Activated CD8-positive, alpha-beta T cell treated with anti-CD3 and anti-CD28 coated beads for 36 hours (primary cell): ENCODE data around the gene IRF1. TPM values are rescaled to one million over a fixed set of nuclear protein-coding genes. Genes with fewer than 3 reads are reported as not detected.
A peak's percentile ranks its signal among the peaks of the same experiment; 100 is the strongest.

Experiments
- ATAC-seq: fragments of 200-7000 bp; cut with Tn5 transposase; one replicate; pipeline ENCODE4 v1.10.0; 2021; ENCODE audit warnings: mild to moderate bottlenecking, moderate library complexity
- CTCF ChIA-PET: fragments of 350-600 bp; sonication (Branson Sonifier 250); formaldehyde crosslinking; loops from one replicate; lab custom pipeline; 2021; ENCODE audit warnings: antibody characterized with exemption; lab: Charles Lee
- POLR2A ChIA-PET: fragments of 350-600 bp; sonication (Branson Sonifier 250); formaldehyde crosslinking; loops from one replicate; lab custom pipeline; 2021; ENCODE audit warnings: antibody characterized with exemption; lab: Charles Lee
- DNase-seq: peaks from one replicate; pipeline ENCODE4 v3.0.0-alpha.2; 2020
- H3K27ac Mint-ChIP-seq: one replicate; pipeline ENCODE4 v1.8.0; 2021; ENCODE audit warnings: mild to moderate bottlenecking, mixed read lengths
- H3K27me3 Mint-ChIP-seq: one replicate; pipeline ENCODE4 v1.8.0; 2021; ENCODE audit warnings: mixed read lengths
- H3K36me3 Mint-ChIP-seq: one replicate; pipeline ENCODE4 v1.8.0; 2021; ENCODE audit warnings: low read depth, mixed read lengths
- H3K4me1 Mint-ChIP-seq: one replicate; pipeline ENCODE4 v1.8.0; 2021; ENCODE audit warnings: low read depth, mixed read lengths
- H3K4me3 Mint-ChIP-seq: one replicate; pipeline ENCODE4 v1.8.0; 2021; ENCODE audit warnings: mild to moderate bottlenecking, moderate library complexity, mixed read lengths
- H3K9me3 Mint-ChIP-seq: one replicate; pipeline ENCODE4 v1.8.0; 2021; ENCODE audit warnings: mixed read lengths
- CTCF ChIP-seq: fragments of 200-600 bp; IDR thresholded peaks from one replicate; pipeline ENCODE4 v1.8.0; 2022; ENCODE audit warnings: antibody characterized with exemption, mild to moderate bottlenecking
- intact Hi-C: fragments of 100-400 bp; cut with micrococcal nuclease; formaldehyde crosslinking; loops from one replicate; pipeline ENCODE4 v1.10.0; 2022
- total RNA-seq, 2 experiments: library from RNA; stranded (reverse); gene quantifications; one replicate each; pipeline ENCODE4 v1.2.3, GENCODE V29; 2021

Gene IRF1
- total RNA-seq, 2 experiments from 2014 or later: 121 to 128 TPM

GRCh38 chr5:132464156-132464939 is 26.2 kb downstream of the IRF1 start:
- H3K4me1 Mint-ChIP-seq: peaks cover 82% of the 10 kb centered on the region
- no peaks in the 10 kb centered on the region for H3K9me3 Mint-ChIP-seq
- POLR2A ChIA-PET: interaction anchor here (0.8 to 30.0 kb wide), 12 partner anchors 9 to 72 kb away, joined by 3 to 1641 read pairs (median 10); partner anchors contain the start of gene IRF1
- no peak for TF ChIP-seq CTCF
- peak overlapping the region; percentile 88 for H3K27ac Mint-ChIP-seq
- no peaks in the 10 kb centered on the region for H3K27me3 Mint-ChIP-seq
- DNase-seq (peak; percentile 76), ATAC-seq (peak; percentile 53)
- CTCF ChIA-PET: interaction anchor here (0.6 to 4.1 kb wide), 17 partner anchors 10 to 274 kb away, joined by 3 to 45 read pairs (median 4); no protein-coding TSS in a partner anchor
- H3K36me3 Mint-ChIP-seq: peaks cover 34% of the 10 kb centered on the region
- intact Hi-C loops: no loop called here
- peak overlapping the region; percentile 47 for H3K4me3 Mint-ChIP-seq

- DNase-seq (peak; percentile 5), ATAC-seq (no peak)
- H3K36me3 Mint-ChIP-seq: peaks cover 35% of the 10 kb centered on the region
- peak overlapping the region; percentile 56 for H3K27ac Mint-ChIP-seq
- H3K4me3 Mint-ChIP-seq: no peak overlapping the region
- H3K27me3 Mint-ChIP-seq: no peaks in the 10 kb centered on the region
- intact Hi-C loops: no loop called here
- H3K9me3 Mint-ChIP-seq: no peaks in the 10 kb centered on the region
- ChIA-PET CTCF (interaction anchor here (0.7 to 4.1 kb wide), 14 partner anchors 10 to 273 kb away, joined by 3 to 45 read pairs (median 5); no protein-coding TSS in a partner anchor), POLR2A (interaction anchor here (1.0 to 30.0 kb wide), 10 partner anchors 8 to 54 kb away, joined by 3 to 1641 read pairs (median 18); partner anchors contain the start of gene IRF1)
- H3K4me1 Mint-ChIP-seq: peaks cover 84% of the 10 kb centered on the region
- TF ChIP-seq CTCF: no peak
Measured at GRCh38 chr5:132463811-132464155, 26.8 kb downstream of the IRF1 start.

GRCh38 chr5:132462856-132463745 is 27.5 kb downstream of the IRF1 start:
- no peak for ATAC-seq
- no peak for DNase-seq
- Mint-ChIP-seq H3K36me3 (peaks cover 35% of the 10 kb centered on the region), H3K27ac (peak overlapping the region; percentile 56), H3K27me3 (no peaks in the 10 kb centered on the region), H3K9me3 (no peaks in the 10 kb centered on the region), H3K4me1 (peaks cover 86% of the 10 kb centered on the region), H3K4me3 (no peak overlapping the region)
- ChIA-PET POLR2A (interaction anchor here (1.0 to 30.0 kb wide), 6 partner anchors 8 to 53 kb away, joined by 4 to 1641 read pairs (median 54); partner anchors contain the start of gene IRF1), CTCF (interaction anchor here (0.8 to 4.1 kb wide), 7 partner anchors 23 to 357 kb away, joined by 3 to 45 read pairs (median 4); no protein-coding TSS in a partner anchor)
- no peak for TF ChIP-seq CTCF
- intact Hi-C loops: no loop called here

- intact Hi-C loops: no loop called here
- H3K4me1 Mint-ChIP-seq: peaks cover 87% of the 10 kb centered on the region
- H3K9me3 Mint-ChIP-seq: no peaks in the 10 kb centered on the region
- ChIA-PET CTCF (interaction anchor here (1.3 kb wide), 2 partner anchors 42 to 44 kb away, joined by 4 to 5 read pairs; no protein-coding TSS in a partner anchor), POLR2A (interaction anchor here (2.1 to 30.0 kb wide), 4 partner anchors 24 to 52 kb away, joined by 8 to 1641 read pairs (median 76); partner anchors contain the start of gene IRF1)
- ATAC-seq (no peak), DNase-seq (no peak)
- H3K27me3 Mint-ChIP-seq: no peaks in the 10 kb centered on the region
- H3K27ac Mint-ChIP-seq: no peak overlapping the region
- H3K36me3 Mint-ChIP-seq: peaks cover 32% of the 10 kb centered on the region
- no peak overlapping the region for H3K4me3 Mint-ChIP-seq
- TF ChIP-seq CTCF: no peak
Measured at GRCh38 chr5:132462333-132462732, 28.2 kb downstream of the IRF1 start.
